HepG2 (cell line): ENCODE data around the gene FAH. TPM values are rescaled to one million over a fixed set of nuclear protein-coding genes. Genes with fewer than 3 reads are reported as not detected.

Experiments used
- ATAC-seq: fragments of 200-7000 bp; cut with Tn5 transposase; 3 replicates; pipeline ENCODE4 v1.9.1; 2020; ENCODE audit warnings: mild to moderate bottlenecking, moderate library complexity
- BruUV-seq: library from RNA; stranded (reverse); fragments of 400-500 nt; replicated peaks from 2 replicates; lab custom pipeline; 2021; lab: Mats Ljungman, UMichigan
- CTCF ChIA-PET: fragments of 300-600 bp; formaldehyde crosslinking; extraction: SDS; loops from one replicate; lab custom pipeline; 2021; ENCODE audit warnings: low total read pairs, inconsistent platforms, low intra/inter-chr PET ratio; lab: Yijun Ruan, JAX
- POLR2A ChIA-PET: fragments of 350-600 bp; sonication (Branson Sonifier 250); formaldehyde crosslinking; loops from one replicate; lab custom pipeline; 2020; ENCODE audit warnings: antibody characterized with exemption, inconsistent platforms; lab: Yijun Ruan, JAX
- DNase-seq: peaks from one replicate; pipeline ENCODE4 v3.0.0-alpha.2; 2015; ENCODE audit warnings: low spot score
- FAIRE-seq: peaks from 3 replicates; lab custom pipeline; 2011; peaks lifted over from hg19 to GRCh38; lab: Jason Lieb, UNC
- H2AFZ ChIP-seq: one replicate; pipeline ENCODE4 v1.6.1; 2011; ENCODE audit warnings: low read length, inconsistent platforms
- H3K27ac ChIP-seq: fragments of 300-600 bp; 3 replicates; pipeline ENCODE4 v1.8.0; 2011; ENCODE audit warnings: mixed run types, mild to moderate bottlenecking, mixed read lengths, low read length, inconsistent platforms; ENCODE audit not compliant: insufficient read depth; ENCODE audit errors: extremely low read length
- H3K27me3 ChIP-seq, 2 experiments: fragments of 200-600 bp in 1 of 2; 2 replicates in 1 of 2; 3 replicates in 1 of 2; pipeline versions ENCODE4 v1.6.0 to v1.8.0; 2011; ENCODE audit warnings: low read length in 2 of 2, mild to moderate bottlenecking in 2 of 2, moderate library complexity in 2 of 2, inconsistent platforms in 1 of 2; ENCODE audit not compliant: insufficient read depth in 2 of 2, control insufficient read depth in 1 of 2
- H3K36me3 ChIP-seq, 2 experiments: fragments of 200-600 bp in 1 of 2; replicated peaks in 1 of 2; 2 replicates in 1 of 2; 3 replicates in 1 of 2; pipeline versions ENCODE4 v1.5.1 to v1.8.0; 2011; ENCODE audit warnings: low read length in 2 of 2, inconsistent platforms in 1 of 2; ENCODE audit not compliant: insufficient read depth in 2 of 2, control insufficient read depth in 1 of 2
- H3K4me1 ChIP-seq: 2 replicates; pipeline ENCODE4 v1.5.1; 2012; ENCODE audit warnings: low read length, inconsistent platforms; ENCODE audit not compliant: insufficient read depth
- H3K4me2 ChIP-seq: 2 replicates; pipeline ENCODE4 v1.6.0; 2011; ENCODE audit warnings: low read depth, low read length, inconsistent platforms
- H3K4me3 ChIP-seq, 3 experiments: fragments of 200-600 bp in 1 of 3; sonication (generic), shearing (Covaris generic) in 1 of 3; replicated peaks in 1 of 3; 2 replicates each; pipeline ENCODE4 v1.5.1; 2011 to 2016; ENCODE audit warnings: low read length in 3 of 3, inconsistent platforms in 2 of 3, low read depth in 2 of 3, mild to moderate bottlenecking in 2 of 3, control low read depth in 1 of 3, mixed read lengths in 1 of 3; ENCODE audit not compliant: insufficient read depth in 1 of 3
- H3K79me2 ChIP-seq: one replicate; pipeline ENCODE4 v1.6.1; 2011; ENCODE audit warnings: low read length, inconsistent platforms; ENCODE audit not compliant: insufficient read depth
- H3K9ac ChIP-seq: 2 replicates; pipeline ENCODE4 v1.6.0; 2011; ENCODE audit warnings: mild to moderate bottlenecking, low read depth, low read length, inconsistent platforms; ENCODE audit not compliant: insufficient read depth
- H3K9me3 ChIP-seq: 2 replicates; pipeline ENCODE4 v1.5.1; 2012; ENCODE audit warnings: mild to moderate bottlenecking, low read length
- H4K20me1 ChIP-seq: 2 replicates; pipeline ENCODE4 v1.6.0; 2011; ENCODE audit warnings: inconsistent platforms, mild to moderate bottlenecking, low read length, moderate library complexity; ENCODE audit not compliant: insufficient read depth
- EP300 ChIP-seq, 3 experiments: sonication (generic) in 1 of 3; formaldehyde crosslinking in 1 of 3; IDR thresholded peaks; 2 replicates each; pipeline versions ENCODE4 v1.5.1 to v1.6.1; 2011 to 2020; ENCODE audit warnings: low read depth in 2 of 3, low read length in 2 of 3, borderline replicate concordance in 1 of 3, improper control_type of control experiment in 1 of 3, mild to moderate bottlenecking in 1 of 3, missing genetic modification reagents in 1 of 3, moderate library complexity in 1 of 3
- IKZF1 ChIP-seq: fragments of 450-650 bp; IDR thresholded peaks from 2 replicates; pipeline ENCODE4 v1.7.1; 2016
- IRF1 ChIP-seq: sonication (generic); formaldehyde crosslinking; IDR thresholded peaks from 2 replicates; pipeline ENCODE4 v1.4.0; 2020; ENCODE audit warnings: low read depth, mild to moderate bottlenecking, missing genetic modification reagents
- STAT6 ChIP-seq: sonication (generic); formaldehyde crosslinking; IDR thresholded peaks from 2 replicates; pipeline ENCODE4 v1.4.0; 2020; ENCODE audit warnings: missing genetic modification reagents, mild to moderate bottlenecking, borderline replicate concordance
- ZNF142 ChIP-seq: sonication (generic); formaldehyde crosslinking; IDR thresholded peaks from 2 replicates; pipeline ENCODE4 v1.4.0; 2020; ENCODE audit warnings: missing genetic modification reagents
- ZNF563 ChIP-seq: sonication (generic); formaldehyde crosslinking; IDR thresholded peaks from 2 replicates; pipeline ENCODE4 v1.8.0; 2022; ENCODE audit warnings: mild to moderate bottlenecking, moderate library complexity, missing genetic modification reagents
- ZNF639 ChIP-seq: conservative IDR thresholded peaks from 2 replicates; pipeline ENCODE4 v1.6.1; 2018; ENCODE audit warnings: missing genetic modification reagents
- ZNF772 ChIP-seq: sonication (generic); formaldehyde crosslinking; IDR thresholded peaks from 2 replicates; pipeline ENCODE4 v1.5.0; 2020; ENCODE audit warnings: mild to moderate bottlenecking, missing genetic modification reagents
- WGBS: methylation state at CpG from one replicate; pipeline ENCODE4 v1.1.6; 2017; ENCODE audit warnings: low lambda C conversion rate; 5-methylcytosine and 5-hydroxymethylcytosine counted together
- in situ Hi-C: cut with HindIII; loops from 2 replicates; pipeline ENCODE4 v1.10.0; 2017; ENCODE audit warnings: low pct_unique_long_range_greater_than_20kb; ENCODE audit not compliant: extremely low pct_ligation_motif_present
- intact Hi-C: fragments of 100-400 bp; cut with micrococcal nuclease; formaldehyde crosslinking; loops from one replicate; pipeline ENCODE4 v1.10.0; 2022; ENCODE audit not compliant: unreplicated experiment
- polyA plus RNA-seq, 8 experiments: library from polyadenylated mRNA; depleted of rRNA in 3 of 8; stranded (reverse) in 7 of 8; unstranded in 1 of 8; fragments of >200 nt; fragmentation: Illumina TruSeq in 4 of 8; extraction: Trizol in 4 of 8; gene quantifications; 2 replicates each; pipeline versions ENCODE4 v1.2.1 to v1.2.3, GENCODE V29; 2011 to 2016; ENCODE audit warnings: low read depth in 4 of 8, missing spikeins in 1 of 8, mixed read lengths in 1 of 8; ENCODE audit not compliant: insufficient read depth in 1 of 8
- total RNA-seq, 5 experiments: library from RNA; depleted of rRNA; stranded (reverse); fragments of >200 nt; fragmentation: Illumina TruSeq; extraction: Trizol; gene quantifications; 2 replicates each; pipeline ENCODE4 v1.2.3, GENCODE V29; 2016; ENCODE audit warnings: low read depth in 1 of 5

Gene FAH
- total and polyA plus RNA-seq, 2 of the 13 experiments (the other 11 are each of a cell fraction or from before 2014, with no cell fraction given): 36.6 to 75.0 TPM

GRCh38 chr15:80169768-80170357 lies 17.1 kb downstream of the FAH start:
- Histone ChIP-seq H3K79me2 (no peaks in the 10 kb centered on the region), H3K4me3 (no peak overlapping the region), H3K4me2 (no peak overlapping the region), H3K4me1 (peaks cover 31% of the 10 kb centered on the region), H4K20me1 (no peaks in the 10 kb centered on the region), H3K27me3 (no peaks in the 10 kb centered on the region), H3K9ac (no peak overlapping the region), H3K27ac (no peak overlapping the region), H2AFZ (no peak overlapping the region), H3K9me3 (no peaks in the 10 kb centered on the region), H3K36me3 (peaks cover 4 to 18% of the 10 kb centered on the region in 2 experiments; a peak in 4 of 5 replicates)
- WGBS: over 99% methylated on average over 12 of the region's 12 CpGs
- no peak for DNase-seq
- BruUV-seq: no TSS peak
- no peak for FAIRE-seq
- intact Hi-C loops (loop anchor here (5.0 kb wide), 2 partner anchors 98 to 137 kb away; no protein-coding TSS in a partner anchor), in situ Hi-C loops (loop anchor here (5.0 to 25.0 kb wide), 2 partner anchors 108 to 283 kb away; partner anchors contain the start of gene MTHFS)
- POLR2A ChIA-PET: no interaction called here
- no peak for ATAC-seq
- CTCF ChIA-PET: no interaction called here
- TF ChIP-seq STAT6 (CRISPR knock-in tag): no peak
- TF ChIP-seq IKZF1: no peak
- TF ChIP-seq ZNF563 (CRISPR knock-in tag): no peak
- no peak for TF ChIP-seq ZNF639 (CRISPR knock-in tag)
- no peak for TF ChIP-seq ZNF772 (CRISPR knock-in tag)
- no peak for TF ChIP-seq ZNF142 (CRISPR knock-in tag)
- TF ChIP-seq EP300 (IDR thresholded peaks at IDR 0.05; ENCODE audit: low read depth in 2 of 2, low read length in 2 of 2): no peak
- no peak for TF ChIP-seq EP300 (CRISPR knock-in tag; IDR thresholded peaks at IDR 0.05; ENCODE audit: borderline replicate concordance)
- TF ChIP-seq IRF1 (CRISPR knock-in tag): no peak
